ENCODE results near the gene DNAH5. TPM values are rescaled to one million over a fixed set of nuclear protein-coding genes. Genes with fewer than 3 reads are reported as not detected.

DNAH5 gene
- total RNA-seq, 5 donors from 2014 or later (not counting 1 experiment from before 2014, with no cell fraction given) = 0.03 TPM; not detected in 4

DNA sequence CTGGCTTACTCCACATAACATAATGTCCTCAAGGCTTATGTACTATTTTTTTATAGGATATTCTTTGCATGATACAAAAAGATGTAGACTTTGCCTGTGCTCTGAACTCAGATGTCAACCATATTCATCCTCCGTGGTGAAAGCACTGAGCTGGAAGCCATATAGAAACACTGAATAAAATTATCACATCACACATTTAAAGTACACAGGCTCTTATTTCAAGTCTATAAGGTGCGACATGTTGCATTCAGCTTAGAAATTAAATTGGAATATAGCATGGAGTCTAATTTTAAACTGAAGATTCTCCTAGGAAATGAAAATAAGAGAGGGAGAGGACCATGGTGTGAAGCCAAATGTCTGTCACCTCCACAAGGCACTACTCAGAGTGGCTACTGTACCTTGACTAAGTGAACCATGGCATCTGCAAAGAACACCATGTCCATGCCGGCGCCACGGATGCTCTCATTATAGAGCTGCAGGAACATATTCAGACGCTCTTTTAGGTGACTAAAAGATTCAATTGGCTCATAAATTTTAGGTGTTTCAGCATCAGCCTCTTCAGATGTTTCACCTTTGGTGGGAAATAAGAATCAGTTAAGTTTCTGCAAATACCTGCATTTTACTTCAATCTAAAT, 158.6 kb downstream of the DNAH5 start:
- no peaks in the 10 kb centered on the region for H3K27me3 Mint-ChIP-seq
- DNase-seq (no peak), ATAC-seq (replicated peaks in 1 of 4) (no peak)
- H3K9me3 Mint-ChIP-seq = peaks cover 14 to 20% (median 16%) of the 10 kb centered on the region in 3 donors
- ChIA-PET POLR2A (no interaction called here), CTCF (no interaction called here)
- WGBS (ENCODE audit: insufficient coverage) = 96% methylated on average over 4 of the region's 6 CpGs
- H3K4me3 Mint-ChIP-seq = no peak overlapping the region
- no peak overlapping the region for H3K27ac Mint-ChIP-seq
- no peaks in the 10 kb centered on the region for H3K4me1 ChIP-seq (ENCODE audit: control insufficient read depth in 1 of 2, extremely low read depth in 1 of 2, insufficient read depth in 2 of 2, low read length in 2 of 2)
- H3K4me1 Mint-ChIP-seq = no peaks in the 10 kb centered on the region
- H3K36me3 ChIP-seq (ENCODE audit: control insufficient read depth in 2 of 2, extremely low read depth in 1 of 2, insufficient read depth in 1 of 2, low read length in 1 of 2) = no peaks in the 10 kb centered on the region
- H3K27me3 ChIP-seq (replicated peaks in 1 of 2; ENCODE audit: control insufficient read depth in 2 of 2, extremely low read depth in 1 of 2, insufficient read depth in 2 of 2, low read length in 1 of 2) = no peaks in the 10 kb centered on the region
- H3K27ac ChIP-seq (ENCODE audit: low read length) = no peak overlapping the region
- no peaks in the 10 kb centered on the region for H3K9me3 ChIP-seq
- no peak overlapping the region for H3K4me3 ChIP-seq (ENCODE audit: control insufficient read depth in 1 of 2, extremely low read depth in 1 of 2, low read length in 1 of 2)
- H3K36me3 Mint-ChIP-seq = no peaks in the 10 kb centered on the region

DNA sequence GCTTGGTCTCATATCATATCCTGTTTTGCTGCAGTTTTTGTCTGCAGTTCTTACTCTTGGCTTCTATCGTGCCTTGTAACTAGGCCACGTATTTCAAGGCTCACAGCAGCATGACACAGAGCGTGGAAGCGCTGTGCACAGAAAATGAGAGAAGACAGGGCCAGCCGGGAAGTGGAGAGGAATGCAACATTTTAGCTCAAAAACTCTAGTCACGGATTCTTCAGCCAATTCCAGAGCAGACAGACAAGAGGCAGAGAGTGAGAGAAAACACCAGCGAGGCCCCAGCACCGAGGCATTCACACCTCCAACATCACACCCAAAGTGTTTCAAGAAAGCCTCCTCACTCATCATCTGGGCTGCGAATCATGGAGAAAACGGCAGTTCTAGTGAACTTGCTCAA, 160.8 kb downstream of the DNAH5 start:
- CTCF ChIA-PET = no interaction called here
- no peaks in the 10 kb centered on the region for H3K27me3 ChIP-seq (replicated peaks in 1 of 2; ENCODE audit: control insufficient read depth in 2 of 2, extremely low read depth in 1 of 2, insufficient read depth in 2 of 2, low read length in 1 of 2)
- Mint-ChIP-seq H3K36me3 (no peaks in the 10 kb centered on the region), H3K27me3 (no peaks in the 10 kb centered on the region), H3K4me3 (no peak overlapping the region), H3K9me3 (peaks cover 9 to 23% (median 13%) of the 10 kb centered on the region in 3 donors), H3K4me1 (no peaks in the 10 kb centered on the region), H3K27ac (no peak overlapping the region)
- no peak for DNase-seq
- POLR2A ChIA-PET = no interaction called here
- no peak for ATAC-seq (replicated peaks in 1 of 4)
- H3K36me3 ChIP-seq (ENCODE audit: control insufficient read depth in 2 of 2, extremely low read depth in 1 of 2, insufficient read depth in 1 of 2, low read length in 1 of 2) = no peaks in the 10 kb centered on the region
- no peak overlapping the region for H3K27ac ChIP-seq (ENCODE audit: low read length)
- H3K4me1 ChIP-seq (ENCODE audit: control insufficient read depth in 1 of 2, extremely low read depth in 1 of 2, insufficient read depth in 2 of 2, low read length in 2 of 2) = no peaks in the 10 kb centered on the region
- WGBS (ENCODE audit: insufficient coverage) = 83% methylated on average over 9 of the region's 10 CpGs
- H3K4me3 ChIP-seq (ENCODE audit: control insufficient read depth in 1 of 2, extremely low read depth in 1 of 2, low read length in 1 of 2) = no peak overlapping the region
- H3K9me3 ChIP-seq = no peaks in the 10 kb centered on the region

- Histone ChIP-seq H3K27me3 (replicated peaks in 1 of 2; ENCODE audit: control insufficient read depth in 2 of 2, extremely low read depth in 1 of 2, insufficient read depth in 2 of 2, low read length in 1 of 2) (no peaks in the 10 kb centered on the region), H3K9me3 (no peaks in the 10 kb centered on the region), H3K4me1 (ENCODE audit: control insufficient read depth in 1 of 2, extremely low read depth in 1 of 2, insufficient read depth in 2 of 2, low read length in 2 of 2) (no peaks in the 10 kb centered on the region), H3K27ac (ENCODE audit: low read length) (no peak overlapping the region), H3K4me3 (ENCODE audit: control insufficient read depth in 1 of 2, extremely low read depth in 1 of 2, low read length in 1 of 2) (no peak overlapping the region), H3K36me3 (ENCODE audit: control insufficient read depth in 2 of 2, extremely low read depth in 1 of 2, insufficient read depth in 1 of 2, low read length in 1 of 2) (no peaks in the 10 kb centered on the region)
- no peaks in the 10 kb centered on the region for H3K4me1 Mint-ChIP-seq
- ChIA-PET POLR2A (no interaction called here), CTCF (no interaction called here)
- DNase-seq = no peak
- peaks cover 6 to 25% (median 11%) of the 10 kb centered on the region in 3 donors for H3K9me3 Mint-ChIP-seq
- H3K4me3 Mint-ChIP-seq = no peak overlapping the region
- no CpG with 5 or more reads among the region's 1 CpG for WGBS (ENCODE audit: insufficient coverage)
- no peak for ATAC-seq (replicated peaks in 1 of 4)
- H3K27me3 Mint-ChIP-seq = no peaks in the 10 kb centered on the region
- H3K36me3 Mint-ChIP-seq = no peaks in the 10 kb centered on the region
- H3K27ac Mint-ChIP-seq = no peak overlapping the region
These were observed 164.4 kb downstream of the DNAH5 start for GRCh38 chr5:13780081-13780480.

DNA sequence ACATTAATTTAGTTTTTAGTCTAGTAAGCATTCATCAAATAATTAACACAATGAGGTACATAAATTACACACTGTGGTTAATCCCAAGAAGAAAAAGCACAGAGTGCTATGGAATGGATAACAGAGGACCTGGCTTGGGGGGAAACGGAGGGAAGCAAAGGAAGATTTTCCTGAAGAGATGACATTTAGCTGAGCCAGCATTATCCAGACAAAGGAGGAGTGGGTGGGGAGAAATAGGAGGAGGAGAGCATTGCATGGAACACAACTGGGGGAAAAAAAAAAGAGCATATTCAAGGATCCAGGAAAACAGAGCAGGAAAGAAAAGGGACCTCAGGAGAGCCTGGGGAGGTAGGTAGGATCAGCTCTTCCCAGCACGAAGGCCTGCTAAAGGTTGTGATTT, 170.8 kb downstream of the DNAH5 start:
- peaks cover 8 to 34% (median 12%) of the 10 kb centered on the region in 3 donors for H3K9me3 Mint-ChIP-seq
- no peak overlapping the region for H3K27ac ChIP-seq (ENCODE audit: low read length)
- ATAC-seq (replicated peaks in 1 of 4) = no peak
- ChIA-PET CTCF (no interaction called here), POLR2A (interaction anchor here in 1 of 2 donors (0.9 kb wide), 1 partner anchor 9 kb away, joined by 3 read pairs; no protein-coding TSS in a partner anchor)
- no peak overlapping the region for H3K4me3 Mint-ChIP-seq
- H3K4me3 ChIP-seq (ENCODE audit: control insufficient read depth in 1 of 2, extremely low read depth in 1 of 2, low read length in 1 of 2) = no peak overlapping the region
- no peaks in the 10 kb centered on the region for H3K27me3 ChIP-seq (replicated peaks in 1 of 2; ENCODE audit: control insufficient read depth in 2 of 2, extremely low read depth in 1 of 2, insufficient read depth in 2 of 2, low read length in 1 of 2)
- H3K27ac Mint-ChIP-seq = no peak overlapping the region
- H3K4me1 ChIP-seq (ENCODE audit: control insufficient read depth in 1 of 2, extremely low read depth in 1 of 2, insufficient read depth in 2 of 2, low read length in 2 of 2) = no peaks in the 10 kb centered on the region
- DNase-seq = no peak
- 68% methylated on average over 2 of the region's 2 CpGs for WGBS (ENCODE audit: insufficient coverage)
- H3K27me3 Mint-ChIP-seq = no peaks in the 10 kb centered on the region
- no peaks in the 10 kb centered on the region for H3K36me3 Mint-ChIP-seq
- no peaks in the 10 kb centered on the region for H3K4me1 Mint-ChIP-seq
- H3K9me3 ChIP-seq = no peaks in the 10 kb centered on the region
- H3K36me3 ChIP-seq (ENCODE audit: control insufficient read depth in 2 of 2, extremely low read depth in 1 of 2, insufficient read depth in 1 of 2, low read length in 1 of 2) = no peaks in the 10 kb centered on the region

- Mint-ChIP-seq H3K4me3 (no peak overlapping the region), H3K4me1 (no peaks in the 10 kb centered on the region)
These were observed 173.4 kb downstream of the DNAH5 start for GRCh38 chr5:13771011-13771571.

DNA sequence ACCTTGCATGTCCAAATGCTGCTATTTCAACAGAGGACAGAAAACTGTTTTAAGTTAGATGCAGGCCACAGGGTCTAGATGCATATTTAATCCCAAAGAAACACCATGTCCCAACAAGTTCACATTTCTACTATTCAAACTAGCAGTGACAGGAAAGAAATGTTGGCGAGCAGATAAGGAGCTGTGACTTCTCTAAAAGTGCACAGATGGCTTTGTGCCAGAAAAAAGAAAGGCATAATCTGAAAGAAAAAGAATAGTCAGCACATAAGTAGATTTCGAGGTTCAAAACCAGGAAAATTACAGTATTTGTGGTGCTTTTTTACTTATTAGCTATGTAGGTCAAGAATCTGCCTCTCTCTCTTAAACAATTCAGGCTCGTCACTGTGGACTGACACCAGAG, 178.3 kb downstream of the DNAH5 start:
- no peaks in the 10 kb centered on the region for H3K36me3 Mint-ChIP-seq
- H3K4me1 Mint-ChIP-seq = no peaks in the 10 kb centered on the region
- H3K27me3 ChIP-seq (replicated peaks in 1 of 2; ENCODE audit: control insufficient read depth in 2 of 2, extremely low read depth in 1 of 2, insufficient read depth in 2 of 2, low read length in 1 of 2) = no peaks in the 10 kb centered on the region
- H3K27me3 Mint-ChIP-seq = no peaks in the 10 kb centered on the region
- H3K4me3 Mint-ChIP-seq = no peak overlapping the region
- no peak overlapping the region for H3K27ac Mint-ChIP-seq
- no peak overlapping the region for H3K27ac ChIP-seq (ENCODE audit: low read length)
- H3K9me3 Mint-ChIP-seq = peaks cover 5 to 24% (median 5%) of the 10 kb centered on the region in 3 donors
- no peaks in the 10 kb centered on the region for H3K9me3 ChIP-seq
- H3K4me3 ChIP-seq (ENCODE audit: control insufficient read depth in 1 of 2, extremely low read depth in 1 of 2, low read length in 1 of 2) = no peak overlapping the region
- no peaks in the 10 kb centered on the region for H3K4me1 ChIP-seq (ENCODE audit: control insufficient read depth in 1 of 2, extremely low read depth in 1 of 2, insufficient read depth in 2 of 2, low read length in 2 of 2)
- DNase-seq (no peak), ATAC-seq (replicated peaks in 1 of 4) (no peak)
- POLR2A ChIA-PET = no interaction called here
- H3K36me3 ChIP-seq (ENCODE audit: control insufficient read depth in 2 of 2, extremely low read depth in 1 of 2, insufficient read depth in 1 of 2, low read length in 1 of 2) = no peaks in the 10 kb centered on the region
- WGBS (ENCODE audit: insufficient coverage) = no CpG with 5 or more reads among the region's 3 CpGs
- CTCF ChIA-PET = no interaction called here

More at GRCh38 chr5:13771011-13771571, 173.4 kb downstream of the DNAH5 start:
- H3K36me3 Mint-ChIP-seq = no peaks in the 10 kb centered on the region
- H3K27ac ChIP-seq (ENCODE audit: low read length) = no peak overlapping the region
- CTCF ChIA-PET = no interaction called here
- no peaks in the 10 kb centered on the region for H3K9me3 ChIP-seq
- no peaks in the 10 kb centered on the region for H3K4me1 ChIP-seq (ENCODE audit: control insufficient read depth in 1 of 2, extremely low read depth in 1 of 2, insufficient read depth in 2 of 2, low read length in 2 of 2)
- H3K36me3 ChIP-seq (ENCODE audit: control insufficient read depth in 2 of 2, extremely low read depth in 1 of 2, insufficient read depth in 1 of 2, low read length in 1 of 2) = no peaks in the 10 kb centered on the region
- no peaks in the 10 kb centered on the region for H3K27me3 Mint-ChIP-seq
- no peaks in the 10 kb centered on the region for H3K27me3 ChIP-seq (replicated peaks in 1 of 2; ENCODE audit: control insufficient read depth in 2 of 2, extremely low read depth in 1 of 2, insufficient read depth in 2 of 2, low read length in 1 of 2)
- peaks cover 4 to 34% (median 8%) of the 10 kb centered on the region in 3 donors for H3K9me3 Mint-ChIP-seq
- ATAC-seq (replicated peaks in 1 of 4) (no peak), DNase-seq (no peak)
- WGBS (ENCODE audit: insufficient coverage) = no CpG with 5 or more reads among the region's 1 CpG
- H3K4me3 ChIP-seq (ENCODE audit: control insufficient read depth in 1 of 2, extremely low read depth in 1 of 2, low read length in 1 of 2) = no peak overlapping the region
- POLR2A ChIA-PET = interaction anchor here in 1 of 2 donors (0.6 kb wide), 1 partner anchor 128 kb away, joined by 3 read pairs; no protein-coding TSS in a partner anchor
- H3K27ac Mint-ChIP-seq = no peak overlapping the region
